D721Med (cell line): ENCODE results near the gene C4orf50.

Source experiments
- DNase-seq: peaks from one replicate; pipeline ENCODE4 v3.0.0; 2011; ENCODE audit warnings: low spot score; ENCODE audit not compliant: insufficient read length
- FAIRE-seq: peaks from 2 replicates; lab custom pipeline; 2011; peaks lifted over from hg19 to GRCh38; lab: Jason Lieb, UNC
- TF ChIP-seq, protein P1 (sequence below): IDR thresholded peaks from 2 replicates; pipeline ENCODE4 v1.5.1; 2012; ENCODE audit warnings: mild to moderate bottlenecking, control low read depth; ENCODE audit not compliant: insufficient read depth; ENCODE audit errors: missing control alignments

C4orf50 gene

DNA sequence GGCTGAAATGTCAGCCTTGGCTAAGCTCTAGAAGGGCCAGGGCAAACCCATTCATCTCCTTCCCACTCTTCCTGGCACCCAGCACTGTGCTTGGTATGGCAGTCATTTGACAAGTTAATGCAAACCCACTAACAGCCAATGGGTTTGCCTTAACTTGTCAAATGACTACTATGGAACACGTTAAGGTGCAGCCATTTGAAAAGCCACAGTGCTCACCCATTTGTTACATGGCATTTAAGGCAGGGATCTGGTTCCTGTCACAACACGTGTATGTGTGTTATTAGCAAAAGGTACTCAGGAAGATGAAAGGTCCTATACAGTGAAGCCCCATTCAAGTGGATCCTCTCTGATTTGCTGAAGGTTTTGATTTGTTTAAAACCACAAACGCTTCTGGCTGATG is 132.5 kb downstream of the C4orf50 start:
- no peak for DNase-seq
- TF ChIP-seq, protein P1, sequence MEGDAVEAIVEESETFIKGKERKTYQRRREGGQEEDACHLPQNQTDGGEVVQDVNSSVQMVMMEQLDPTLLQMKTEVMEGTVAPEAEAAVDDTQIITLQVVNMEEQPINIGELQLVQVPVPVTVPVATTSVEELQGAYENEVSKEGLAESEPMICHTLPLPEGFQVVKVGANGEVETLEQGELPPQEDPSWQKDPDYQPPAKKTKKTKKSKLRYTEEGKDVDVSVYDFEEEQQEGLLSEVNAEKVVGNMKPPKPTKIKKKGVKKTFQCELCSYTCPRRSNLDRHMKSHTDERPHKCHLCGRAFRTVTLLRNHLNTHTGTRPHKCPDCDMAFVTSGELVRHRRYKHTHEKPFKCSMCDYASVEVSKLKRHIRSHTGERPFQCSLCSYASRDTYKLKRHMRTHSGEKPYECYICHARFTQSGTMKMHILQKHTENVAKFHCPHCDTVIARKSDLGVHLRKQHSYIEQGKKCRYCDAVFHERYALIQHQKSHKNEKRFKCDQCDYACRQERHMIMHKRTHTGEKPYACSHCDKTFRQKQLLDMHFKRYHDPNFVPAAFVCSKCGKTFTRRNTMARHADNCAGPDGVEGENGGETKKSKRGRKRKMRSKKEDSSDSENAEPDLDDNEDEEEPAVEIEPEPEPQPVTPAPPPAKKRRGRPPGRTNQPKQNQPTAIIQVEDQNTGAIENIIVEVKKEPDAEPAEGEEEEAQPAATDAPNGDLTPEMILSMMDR = no peak

DNA sequence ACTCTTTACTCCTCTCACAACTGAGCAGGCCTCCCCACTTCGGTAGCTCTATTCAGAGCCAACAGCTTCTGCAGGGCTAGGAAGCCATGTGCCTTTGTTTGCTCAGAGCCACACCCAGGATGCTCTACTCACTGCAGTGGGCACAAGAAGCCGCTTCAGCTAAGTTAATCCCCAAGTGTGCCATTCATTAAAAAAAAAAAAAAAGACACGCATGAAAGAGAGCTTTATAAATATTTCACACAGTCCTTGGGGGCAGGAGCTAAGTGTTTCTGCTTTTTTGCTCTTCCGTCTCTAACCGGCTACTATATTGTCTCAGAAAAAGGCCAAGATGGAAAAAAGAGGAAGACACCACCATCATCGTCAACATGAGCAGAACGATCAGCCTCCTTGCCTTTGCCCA is 133.4 kb downstream of the C4orf50 start:
- TF ChIP-seq, protein P1 = no peak
- DNase-seq (no peak), FAIRE-seq (no peak)

More for the DNA sequence above, 132.5 kb downstream of the C4orf50 start:
- no peak for FAIRE-seq

DNA sequence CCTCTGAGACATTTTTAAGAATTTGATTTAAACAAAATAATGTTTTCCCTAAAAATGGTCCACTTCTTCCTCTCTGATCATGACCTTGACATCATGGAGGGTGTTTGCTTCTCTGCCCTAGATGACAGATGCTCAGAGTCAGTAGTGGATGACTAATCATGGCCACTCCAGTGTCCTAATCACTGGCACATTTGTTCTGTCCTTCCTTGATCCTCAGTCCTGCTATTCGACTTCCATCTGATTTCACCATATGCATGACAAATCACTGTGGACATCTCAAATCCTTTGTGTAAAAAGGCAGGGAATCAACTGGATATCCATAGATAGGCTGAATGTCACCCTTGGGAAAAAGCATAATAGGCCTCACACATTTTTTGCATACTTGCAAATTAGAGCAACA is 134.3 kb downstream of the C4orf50 start:
- DNase-seq (no peak), FAIRE-seq (peak; percentile 84)
- TF ChIP-seq, protein P1 = no peak

DNA sequence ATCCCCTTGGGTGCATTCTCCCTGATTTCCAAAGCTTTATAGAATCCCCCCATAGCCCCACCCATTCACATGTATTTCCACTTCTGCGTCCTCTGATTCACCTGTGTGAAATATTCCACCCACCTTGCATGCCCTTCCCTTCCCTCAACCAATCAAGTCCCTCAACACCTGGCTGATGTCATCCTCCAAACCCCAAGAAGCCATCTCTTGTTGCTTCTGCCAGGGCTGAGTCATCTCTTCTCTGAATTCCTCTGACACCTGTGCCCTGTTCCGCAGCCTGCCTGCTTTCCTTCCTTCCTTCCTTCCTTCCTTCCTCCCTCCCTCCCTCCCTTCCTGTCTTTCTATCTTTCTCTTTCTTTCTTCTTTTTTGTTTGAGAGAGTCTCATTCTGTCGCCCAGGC is 135.3 kb downstream of the C4orf50 start:
- TF ChIP-seq, protein P1 = no peak
- FAIRE-seq (no peak), DNase-seq (no peak)

DNA sequence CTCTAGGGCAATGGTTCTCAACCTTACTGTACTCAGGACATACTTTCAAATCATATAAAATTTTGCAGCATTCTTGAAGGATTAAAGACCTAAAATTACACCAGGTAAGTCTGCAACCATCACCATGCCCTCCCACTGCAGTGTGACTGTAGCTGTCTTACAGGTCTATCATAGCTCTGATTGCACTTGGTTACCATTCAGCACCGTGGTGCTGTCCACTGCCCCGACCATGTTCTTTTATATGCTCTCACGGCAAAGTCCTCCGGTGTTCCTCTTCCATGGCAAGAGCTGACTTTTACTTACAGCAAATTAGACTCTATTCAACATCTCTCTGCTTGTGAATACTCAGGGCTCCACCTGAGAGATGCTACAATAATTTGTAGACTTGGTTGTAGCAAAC is 136.9 kb downstream of the C4orf50 start:
- TF ChIP-seq, protein P1 = no peak
- DNase-seq (no peak), FAIRE-seq (no peak)

DNA sequence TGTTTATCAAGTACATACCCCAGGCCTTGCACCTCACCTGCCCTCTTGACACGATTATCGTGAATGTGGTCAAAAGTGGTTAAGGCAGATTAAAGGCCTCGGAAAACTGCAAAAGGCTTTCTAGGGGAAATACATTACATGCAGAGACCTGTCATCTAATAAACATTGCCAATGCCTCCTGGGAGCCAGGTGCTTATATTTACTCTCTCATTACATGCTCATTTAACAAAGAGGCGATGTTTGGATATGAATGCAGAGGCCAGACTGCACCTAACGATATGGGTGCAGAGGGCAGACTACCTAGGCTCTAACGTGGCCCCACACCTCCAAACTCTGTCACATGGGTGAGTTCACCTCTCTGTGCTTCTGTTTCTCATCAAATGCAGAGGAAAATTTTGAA is 139.9 kb downstream of the C4orf50 start:
- no peak for DNase-seq
- no peak for FAIRE-seq
- TF ChIP-seq, protein P1 = no peak

DNA sequence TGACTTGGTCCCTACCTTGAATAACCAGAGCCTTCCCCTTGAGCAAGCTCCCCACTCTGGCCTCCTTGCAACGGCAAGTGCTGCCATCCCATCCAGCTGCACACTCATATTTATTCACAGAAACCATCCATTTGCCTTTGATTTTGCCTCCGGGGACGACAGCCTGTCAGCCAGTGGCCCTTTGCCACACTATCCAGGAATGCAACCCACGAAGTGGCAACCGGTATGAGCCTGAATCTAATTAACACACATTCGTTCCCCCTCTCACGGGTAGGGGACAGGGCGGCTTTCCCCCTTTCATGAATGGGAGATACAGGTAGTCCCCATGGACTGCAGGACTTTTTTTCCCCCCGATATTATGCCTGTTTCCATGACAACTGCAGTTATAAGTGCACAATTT is 140.8 kb downstream of the C4orf50 start:
- no peak for FAIRE-seq
- TF ChIP-seq, protein P1 = no peak
- DNase-seq = no peak
